ENCODE results near the gene POPDC3.

- TF ChIP-seq POLR2A (IDR thresholded peaks at IDR 0.05) = no peak
- TF ChIP-seq CTCF (IDR thresholded peaks at IDR 0.05) = no peak
Measured at GRCh38 chr6:105161421-105161820, 18.4 kb downstream of the POPDC3 start.
